WTC11 (cell line): ENCODE measurements around the gene MYH9.

ENCODE experiments used
- CREB1 ChIP-seq: sonication (generic); formaldehyde crosslinking; IDR thresholded peaks from 2 replicates; pipeline ENCODE4 v1.8.0; 2023; ENCODE audit warnings: mild to moderate bottlenecking, missing genetic modification reagents
- IRF2 ChIP-seq: sonication (generic); formaldehyde crosslinking; IDR thresholded peaks from 2 replicates; pipeline ENCODE4 v1.8.0; 2022; ENCODE audit warnings: low read depth, missing genetic modification reagents, borderline replicate concordance
- KAT7 ChIP-seq: sonication (generic); formaldehyde crosslinking; IDR thresholded peaks from 2 replicates; pipeline ENCODE4 v1.8.1; 2023; ENCODE audit warnings: missing genetic modification reagents, mild to moderate bottlenecking, borderline replicate concordance
- TP53 ChIP-seq: sonication (generic); formaldehyde crosslinking; IDR thresholded peaks from 2 replicates; pipeline ENCODE4 v1.8.1; 2023; ENCODE audit warnings: mild to moderate bottlenecking, missing genetic modification reagents
- ZNF423 ChIP-seq: fragments of 250-450 bp; sonication (Bioruptor Pico); IDR thresholded peaks from 2 replicates; pipeline ENCODE4 v2.1.2; 2022; ENCODE audit warnings: mild to moderate bottlenecking, moderate library complexity
- TF ChIP-seq, protein P1 (sequence below): fragments of 200-600 bp; IDR thresholded peaks from 2 replicates; pipeline ENCODE4 v1.8.0; 2022; ENCODE audit warnings: antibody characterized with exemption
- TF ChIP-seq, protein P2 (sequence below): sonication (generic); formaldehyde crosslinking; IDR thresholded peaks from 2 replicates; pipeline ENCODE4 v1.8.0; 2023; ENCODE audit warnings: missing genetic modification reagents
- TF ChIP-seq, protein P3 (sequence below): sonication (generic); formaldehyde crosslinking; IDR thresholded peaks from 2 replicates; pipeline ENCODE4 v1.8.1; 2022; ENCODE audit warnings: low read depth, mild to moderate bottlenecking, moderate library complexity, missing genetic modification reagents, borderline replicate concordance
- TF ChIP-seq, protein P4 (sequence below): sonication (generic); formaldehyde crosslinking; IDR thresholded peaks from 2 replicates; pipeline ENCODE4 v1.8.0; 2022; ENCODE audit warnings: mild to moderate bottlenecking, missing genetic modification reagents
- TF ChIP-seq, protein P5 (sequence below): sonication (generic); formaldehyde crosslinking; IDR thresholded peaks from 2 replicates; pipeline ENCODE4 v1.8.1; 2023; ENCODE audit warnings: mild to moderate bottlenecking, missing genetic modification reagents, moderate library complexity

DNA sequence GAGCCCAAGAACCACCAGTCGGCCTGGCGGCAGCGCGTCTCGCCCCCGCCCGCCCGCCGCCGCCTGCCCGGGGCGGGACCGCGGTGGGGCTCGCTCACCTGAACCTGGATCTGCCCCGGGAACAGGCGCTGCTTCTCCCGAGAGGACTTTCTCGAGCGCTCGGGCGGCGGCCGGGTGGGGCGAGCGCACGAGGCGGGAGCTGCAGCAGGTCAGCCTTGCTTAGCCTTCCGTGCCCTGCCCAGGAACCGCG, 133 bp downstream of the MYH9 start:
- TF ChIP-seq, protein P1, sequence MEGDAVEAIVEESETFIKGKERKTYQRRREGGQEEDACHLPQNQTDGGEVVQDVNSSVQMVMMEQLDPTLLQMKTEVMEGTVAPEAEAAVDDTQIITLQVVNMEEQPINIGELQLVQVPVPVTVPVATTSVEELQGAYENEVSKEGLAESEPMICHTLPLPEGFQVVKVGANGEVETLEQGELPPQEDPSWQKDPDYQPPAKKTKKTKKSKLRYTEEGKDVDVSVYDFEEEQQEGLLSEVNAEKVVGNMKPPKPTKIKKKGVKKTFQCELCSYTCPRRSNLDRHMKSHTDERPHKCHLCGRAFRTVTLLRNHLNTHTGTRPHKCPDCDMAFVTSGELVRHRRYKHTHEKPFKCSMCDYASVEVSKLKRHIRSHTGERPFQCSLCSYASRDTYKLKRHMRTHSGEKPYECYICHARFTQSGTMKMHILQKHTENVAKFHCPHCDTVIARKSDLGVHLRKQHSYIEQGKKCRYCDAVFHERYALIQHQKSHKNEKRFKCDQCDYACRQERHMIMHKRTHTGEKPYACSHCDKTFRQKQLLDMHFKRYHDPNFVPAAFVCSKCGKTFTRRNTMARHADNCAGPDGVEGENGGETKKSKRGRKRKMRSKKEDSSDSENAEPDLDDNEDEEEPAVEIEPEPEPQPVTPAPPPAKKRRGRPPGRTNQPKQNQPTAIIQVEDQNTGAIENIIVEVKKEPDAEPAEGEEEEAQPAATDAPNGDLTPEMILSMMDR: no peak
- TF ChIP-seq, protein P2, sequence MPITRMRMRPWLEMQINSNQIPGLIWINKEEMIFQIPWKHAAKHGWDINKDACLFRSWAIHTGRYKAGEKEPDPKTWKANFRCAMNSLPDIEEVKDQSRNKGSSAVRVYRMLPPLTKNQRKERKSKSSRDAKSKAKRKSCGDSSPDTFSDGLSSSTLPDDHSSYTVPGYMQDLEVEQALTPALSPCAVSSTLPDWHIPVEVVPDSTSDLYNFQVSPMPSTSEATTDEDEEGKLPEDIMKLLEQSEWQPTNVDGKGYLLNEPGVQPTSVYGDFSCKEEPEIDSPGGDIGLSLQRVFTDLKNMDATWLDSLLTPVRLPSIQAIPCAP (CRISPR knock-in tag): no peak
- TF ChIP-seq, protein P3, sequence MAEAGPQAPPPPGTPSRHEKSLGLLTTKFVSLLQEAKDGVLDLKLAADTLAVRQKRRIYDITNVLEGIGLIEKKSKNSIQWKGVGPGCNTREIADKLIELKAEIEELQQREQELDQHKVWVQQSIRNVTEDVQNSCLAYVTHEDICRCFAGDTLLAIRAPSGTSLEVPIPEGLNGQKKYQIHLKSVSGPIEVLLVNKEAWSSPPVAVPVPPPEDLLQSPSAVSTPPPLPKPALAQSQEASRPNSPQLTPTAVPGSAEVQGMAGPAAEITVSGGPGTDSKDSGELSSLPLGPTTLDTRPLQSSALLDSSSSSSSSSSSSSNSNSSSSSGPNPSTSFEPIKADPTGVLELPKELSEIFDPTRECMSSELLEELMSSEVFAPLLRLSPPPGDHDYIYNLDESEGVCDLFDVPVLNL (CRISPR knock-in tag): no peak
- TF ChIP-seq, protein P4, sequence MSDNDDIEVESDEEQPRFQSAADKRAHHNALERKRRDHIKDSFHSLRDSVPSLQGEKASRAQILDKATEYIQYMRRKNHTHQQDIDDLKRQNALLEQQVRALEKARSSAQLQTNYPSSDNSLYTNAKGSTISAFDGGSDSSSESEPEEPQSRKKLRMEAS (CRISPR knock-in tag): no peak
- TF ChIP-seq, protein P5, sequence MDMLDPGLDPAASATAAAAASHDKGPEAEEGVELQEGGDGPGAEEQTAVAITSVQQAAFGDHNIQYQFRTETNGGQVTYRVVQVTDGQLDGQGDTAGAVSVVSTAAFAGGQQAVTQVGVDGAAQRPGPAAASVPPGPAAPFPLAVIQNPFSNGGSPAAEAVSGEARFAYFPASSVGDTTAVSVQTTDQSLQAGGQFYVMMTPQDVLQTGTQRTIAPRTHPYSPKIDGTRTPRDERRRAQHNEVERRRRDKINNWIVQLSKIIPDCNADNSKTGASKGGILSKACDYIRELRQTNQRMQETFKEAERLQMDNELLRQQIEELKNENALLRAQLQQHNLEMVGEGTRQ (CRISPR knock-in tag): no peak
- TF ChIP-seq CREB1 (CRISPR knock-in tag) (no peak), KAT7 (CRISPR knock-in tag) (no peak), IRF2 (CRISPR knock-in tag) (no peak), TP53 (CRISPR knock-in tag) (no peak; the same call in 1 of the 2 replicates), ZNF423 (no peak)
